CD4-positive, CD25-positive, alpha-beta regulatory T cell (primary cell): ENCODE data around the gene OR2A5. TPM values are rescaled to one million over a fixed set of nuclear protein-coding genes. Genes with fewer than 3 reads are reported as not detected.
"Not testable (repeated sequence)": the region's sequence is repeated elsewhere in the genome, so short reads cannot be mapped to it uniquely, and the experiment has no call there.

ENCODE experiments used
- ATAC-seq, 2 donors: fragments of 150-1000 bp; cut with Tn5 transposase; one replicate each; pipeline ENCODE4 v1.10.0; 2021; ENCODE audit warnings: low read depth in 2 of 2, moderate number of reproducible peaks in 2 of 2, moderate library complexity in 1 of 2
- DNase-seq, 3 donors: peaks; one replicate each; pipeline versions ENCODE4 v3.0.0 to v3.0.0-alpha.2; 2012 to 2022; ENCODE audit warnings: mixed read lengths in 1 of 3
- H3K27ac ChIP-seq: one replicate; pipeline ENCODE4 v1.7.0; 2013; ENCODE audit warnings: mild to moderate bottlenecking, low read length; ENCODE audit not compliant: insufficient read depth, poor library complexity, severe bottlenecking
- H3K27me3 ChIP-seq: one replicate; pipeline ENCODE4 v1.7.0; 2013; ENCODE audit warnings: low read length; ENCODE audit not compliant: control insufficient read depth, insufficient read depth
- H3K36me3 ChIP-seq: one replicate; pipeline ENCODE4 v1.7.0; 2013; ENCODE audit warnings: mild to moderate bottlenecking, low read length, moderate library complexity; ENCODE audit not compliant: control insufficient read depth, insufficient read depth
- H3K4me1 ChIP-seq: 2 replicates; pipeline ENCODE4 v1.7.0; 2013; ENCODE audit warnings: mild to moderate bottlenecking, low read length; ENCODE audit not compliant: insufficient read depth, control insufficient read depth, poor library complexity, severe bottlenecking
- H3K4me3 ChIP-seq: one replicate; pipeline ENCODE4 v1.7.0; 2013; ENCODE audit warnings: low read depth, mild to moderate bottlenecking, low read length, moderate library complexity
- H3K9me3 ChIP-seq, 2 experiments: 1 replicate in 1 of 2; 2 replicates in 1 of 2; pipeline ENCODE4 v1.7.0; 2013; ENCODE audit warnings: low read length in 2 of 2, mild to moderate bottlenecking in 1 of 2, moderate library complexity in 1 of 2; ENCODE audit not compliant: control insufficient read depth in 2 of 2
- H3K27ac Mint-ChIP-seq, 3 donors: one replicate each; pipeline ENCODE4 v1.8.0; 2020 to 2022; ENCODE audit warnings: mild to moderate bottlenecking in 3 of 3, mixed read lengths in 3 of 3, moderate library complexity in 2 of 3
- H3K27me3 Mint-ChIP-seq: one replicate; pipeline ENCODE4 v1.8.0; 2022; ENCODE audit warnings: mild to moderate bottlenecking, mixed read lengths
- H3K36me3 Mint-ChIP-seq: one replicate; pipeline ENCODE4 v1.8.0; 2020; ENCODE audit warnings: mixed read lengths
- H3K4me1 Mint-ChIP-seq, 4 donors: one replicate each; pipeline ENCODE4 v1.8.0; 2020 to 2022; ENCODE audit warnings: mixed read lengths in 4 of 4, mild to moderate bottlenecking in 1 of 4
- H3K4me3 Mint-ChIP-seq, 4 donors: one replicate each; pipeline ENCODE4 v1.8.0; 2020 to 2022; ENCODE audit warnings: mild to moderate bottlenecking in 4 of 4, mixed read lengths in 4 of 4, moderate library complexity in 3 of 4
- H3K9me3 Mint-ChIP-seq, 7 donors: one replicate each; pipeline ENCODE4 v1.8.0; 2020 to 2022; ENCODE audit warnings: mixed read lengths in 7 of 7, mild to moderate bottlenecking in 3 of 7, moderate library complexity in 2 of 7
- polyA plus RNA-seq, 4 donors: library from polyadenylated mRNA; unstranded; fragments of 300-500 nt; fragmentation: Illumina TruSeq; gene quantifications; one replicate each; pipeline ENCODE4 v1.2.3, GENCODE V29; 2021
- total RNA-seq: library from RNA; stranded (reverse); gene quantifications from one replicate; pipeline ENCODE4 v1.2.3, GENCODE V29; 2022

The OR2A5 gene
- total and polyA plus RNA-seq, 5 donors from 2014 or later: not detected

GRCh38 chr7:144036302-144036885 lies 12.4 kb upstream of the OR2A5 start:
- H3K36me3 Mint-ChIP-seq: no peaks in the 10 kb centered on the region

GRCh38 chr7:144037414-144038035 lies 11.2 kb upstream of the OR2A5 start:
- Histone ChIP-seq H3K4me3 (no peak overlapping the region), H3K4me1 (no peaks in the 10 kb centered on the region), H3K27ac (no peak overlapping the region), H3K9me3 (no peaks in the 10 kb centered on the region), H3K36me3 (no peaks in the 10 kb centered on the region), H3K27me3 (peaks cover 8% of the 10 kb centered on the region)
- H3K36me3 Mint-ChIP-seq: no peaks in the 10 kb centered on the region
- no peaks in the 10 kb centered on the region for H3K4me1 Mint-ChIP-seq
- DNase-seq (no peak), ATAC-seq (no peak)
- H3K9me3 Mint-ChIP-seq: no peaks in the 10 kb centered on the region
- H3K27me3 Mint-ChIP-seq: peaks cover 10% of the 10 kb centered on the region
- H3K4me3 Mint-ChIP-seq: no peak overlapping the region
- no peak overlapping the region for H3K27ac Mint-ChIP-seq

More at GRCh38 chr7:144036302-144036885, 12.4 kb upstream of the OR2A5 start:
- Histone ChIP-seq H3K27me3 (peaks cover 8% of the 10 kb centered on the region), H3K9me3 (no peaks in the 10 kb centered on the region), H3K4me1 (no peaks in the 10 kb centered on the region), H3K4me3 (no peak overlapping the region), H3K36me3 (no peaks in the 10 kb centered on the region), H3K27ac (no peak overlapping the region)
- ATAC-seq (no peak), DNase-seq (no peak)
- H3K27me3 Mint-ChIP-seq: peaks cover 10% of the 10 kb centered on the region
- H3K27ac Mint-ChIP-seq: no peak overlapping the region
- no peaks in the 10 kb centered on the region for H3K4me1 Mint-ChIP-seq
- H3K9me3 Mint-ChIP-seq: no peaks in the 10 kb centered on the region
- H3K4me3 Mint-ChIP-seq: no peak overlapping the region

- no peak overlapping the region for H3K4me3 Mint-ChIP-seq
- Histone ChIP-seq H3K4me3 (no peak overlapping the region), H3K27me3 (peaks cover 3% of the 10 kb centered on the region), H3K36me3 (no peaks in the 10 kb centered on the region), H3K27ac (no peak overlapping the region), H3K9me3 (no peaks in the 10 kb centered on the region), H3K4me1 (no peaks in the 10 kb centered on the region)
- DNase-seq: no peak
- no peaks in the 10 kb centered on the region for H3K9me3 Mint-ChIP-seq
- H3K27ac Mint-ChIP-seq: no peak overlapping the region
- no peaks in the 10 kb centered on the region for H3K36me3 Mint-ChIP-seq
- no peaks in the 10 kb centered on the region for H3K4me1 Mint-ChIP-seq
- H3K27me3 Mint-ChIP-seq: peaks cover 10% of the 10 kb centered on the region
- no peak for ATAC-seq
Observed at GRCh38 chr7:144038887-144039286, 9.9 kb upstream of the OR2A5 start.

- Histone ChIP-seq H3K27ac (no peak overlapping the region), H3K9me3 (no peaks in the 10 kb centered on the region), H3K4me3 (no peak overlapping the region), H3K27me3 (no peaks in the 10 kb centered on the region), H3K36me3 (no peaks in the 10 kb centered on the region), H3K4me1 (no peaks in the 10 kb centered on the region)
- ATAC-seq: no peak
- Mint-ChIP-seq H3K4me3 (no peak overlapping the region), H3K9me3 (no peaks in the 10 kb centered on the region), H3K27ac (no peak overlapping the region), H3K36me3 (no peaks in the 10 kb centered on the region), H3K27me3 (peaks cover 7% of the 10 kb centered on the region), H3K4me1 (no peaks in the 10 kb centered on the region)
- no peak for DNase-seq
Observed at GRCh38 chr7:144049491-144049890, 743 bp downstream of the OR2A5 start.

- Mint-ChIP-seq H3K27me3 (peaks cover 11% of the 10 kb centered on the region), H3K9me3 (no peaks in the 10 kb centered on the region), H3K4me1 (no peaks in the 10 kb centered on the region), H3K4me3 (no peak overlapping the region), H3K27ac (no peak overlapping the region), H3K36me3 (no peaks in the 10 kb centered on the region)
- Histone ChIP-seq H3K9me3 (no peaks in the 10 kb centered on the region), H3K4me1 (no peaks in the 10 kb centered on the region), H3K36me3 (no peaks in the 10 kb centered on the region), H3K27me3 (no peaks in the 10 kb centered on the region), H3K27ac (no peak overlapping the region), H3K4me3 (no peak overlapping the region)
- DNase-seq (no peak), ATAC-seq (no peak)
Observed at GRCh38 chr7:144050093-144050492, 1.3 kb downstream of the OR2A5 start.

- not testable (repeated sequence) for H3K4me3 ChIP-seq, H3K9me3 ChIP-seq, H3K27ac ChIP-seq, ATAC-seq, H3K27ac Mint-ChIP-seq, H3K36me3 Mint-ChIP-seq, H3K4me3 Mint-ChIP-seq, H3K4me1 ChIP-seq, H3K36me3 ChIP-seq, H3K27me3 ChIP-seq, H3K9me3 Mint-ChIP-seq, DNase-seq, H3K4me1 Mint-ChIP-seq
- peaks cover 11% of the 10 kb centered on the region for H3K27me3 Mint-ChIP-seq
Observed at GRCh38 chr7:144050884-144051283, 2.1 kb downstream of the OR2A5 start.

- H3K9me3 ChIP-seq: no peaks in the 10 kb centered on the region
- DNase-seq (no peak), ATAC-seq (no peak)
- H3K4me3 Mint-ChIP-seq: no peak overlapping the region
- H3K4me1 Mint-ChIP-seq: no peaks in the 10 kb centered on the region
- H3K4me3 ChIP-seq: no peak overlapping the region
- no peaks in the 10 kb centered on the region for H3K4me1 ChIP-seq
- no peak overlapping the region for H3K27ac Mint-ChIP-seq
- H3K27me3 ChIP-seq: no peaks in the 10 kb centered on the region
- no peaks in the 10 kb centered on the region for H3K36me3 ChIP-seq
- H3K27ac ChIP-seq: no peak overlapping the region
- H3K27me3 Mint-ChIP-seq: peaks cover 10% of the 10 kb centered on the region
- H3K9me3 Mint-ChIP-seq: peaks cover 0 to 8% (median 2%) of the 10 kb centered on the region in 7 donors
- H3K36me3 Mint-ChIP-seq: no peaks in the 10 kb centered on the region
Observed at GRCh38 chr7:144057954-144058353, 9.2 kb downstream of the OR2A5 start.

GRCh38 chr7:144063710-144064109 lies 15.0 kb downstream of the OR2A5 start:
- H3K27me3 Mint-ChIP-seq: peaks cover 12% of the 10 kb centered on the region
- H3K27me3 ChIP-seq: peaks cover 4% of the 10 kb centered on the region
- no peak overlapping the region for H3K27ac Mint-ChIP-seq

More at GRCh38 chr7:144063710-144064109, 15.0 kb downstream of the OR2A5 start:
- Histone ChIP-seq H3K27ac (no peak overlapping the region), H3K4me3 (no peak overlapping the region), H3K9me3 (no peaks in the 10 kb centered on the region), H3K4me1 (no peaks in the 10 kb centered on the region), H3K36me3 (no peaks in the 10 kb centered on the region)
- Mint-ChIP-seq H3K36me3 (no peaks in the 10 kb centered on the region), H3K4me1 (no peaks in the 10 kb centered on the region), H3K4me3 (no peak overlapping the region), H3K9me3 (peaks cover 0 to 8% (median 2%) of the 10 kb centered on the region in 7 donors)
- no peak for ATAC-seq
- DNase-seq: peak in 1 of 3 donors; percentile 1
